ENCODE results near the gene COQ3. TPM values are rescaled to one million over a fixed set of nuclear protein-coding genes. Genes with fewer than 3 reads are reported as not detected.
A peak's percentile ranks its signal among the peaks of the same experiment; 100 is the strongest.

The COQ3 gene
- total RNA-seq, 2 experiments from 2014 or later = 8.3 to 10.9 TPM

DNA sequence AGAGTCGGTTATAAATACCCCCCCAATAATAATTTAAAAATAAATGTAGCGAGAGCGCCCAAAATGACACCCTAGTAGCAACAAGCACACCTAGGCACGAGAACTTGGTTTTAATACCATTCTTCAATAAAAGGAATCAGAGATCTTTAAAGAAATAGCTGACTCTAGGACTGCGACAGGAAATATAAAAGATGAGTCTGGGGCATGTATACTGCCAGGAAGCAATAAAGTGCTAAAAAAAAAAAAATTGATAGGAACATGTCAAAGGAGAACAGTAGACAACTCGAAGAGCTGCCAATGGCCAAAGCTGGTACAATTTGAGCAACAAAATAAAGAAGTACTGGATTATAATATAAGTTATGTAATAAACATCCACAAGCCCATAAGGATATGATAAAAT, 28.9 kb upstream of the COQ3 start:
- Histone ChIP-seq H3K36me3 (ENCODE audit: insufficient read depth, low read length) (peaks cover 43% of the 10 kb centered on the region), H3K9me2 (ENCODE audit: insufficient read depth, low read length) (no peaks in the 10 kb centered on the region), H3K4me3 (ENCODE audit: low read depth, low read length, poor library complexity, severe bottlenecking) (peak overlapping the region; percentile 80), H4K20me1 (ENCODE audit: insufficient read depth, low read length) (peaks cover 45% of the 10 kb centered on the region), H3K27ac (ENCODE audit: low read depth, low read length, poor library complexity, severe bottlenecking) (no peak overlapping the region), H3K9me3 (ENCODE audit: low read length) (no peaks in the 10 kb centered on the region), H2AFZ (ENCODE audit: low read length) (no peak overlapping the region), H3K4me1 (ENCODE audit: insufficient read depth, low read length, poor library complexity, severe bottlenecking) (peaks cover 52% of the 10 kb centered on the region), H3K79me2 (ENCODE audit: insufficient read depth, low read depth, low read length) (peaks cover 91% of the 10 kb centered on the region), H3K4me2 (ENCODE audit: low read length) (peak overlapping the region; percentile 75)
- TF ChIP-seq, protein P1, sequence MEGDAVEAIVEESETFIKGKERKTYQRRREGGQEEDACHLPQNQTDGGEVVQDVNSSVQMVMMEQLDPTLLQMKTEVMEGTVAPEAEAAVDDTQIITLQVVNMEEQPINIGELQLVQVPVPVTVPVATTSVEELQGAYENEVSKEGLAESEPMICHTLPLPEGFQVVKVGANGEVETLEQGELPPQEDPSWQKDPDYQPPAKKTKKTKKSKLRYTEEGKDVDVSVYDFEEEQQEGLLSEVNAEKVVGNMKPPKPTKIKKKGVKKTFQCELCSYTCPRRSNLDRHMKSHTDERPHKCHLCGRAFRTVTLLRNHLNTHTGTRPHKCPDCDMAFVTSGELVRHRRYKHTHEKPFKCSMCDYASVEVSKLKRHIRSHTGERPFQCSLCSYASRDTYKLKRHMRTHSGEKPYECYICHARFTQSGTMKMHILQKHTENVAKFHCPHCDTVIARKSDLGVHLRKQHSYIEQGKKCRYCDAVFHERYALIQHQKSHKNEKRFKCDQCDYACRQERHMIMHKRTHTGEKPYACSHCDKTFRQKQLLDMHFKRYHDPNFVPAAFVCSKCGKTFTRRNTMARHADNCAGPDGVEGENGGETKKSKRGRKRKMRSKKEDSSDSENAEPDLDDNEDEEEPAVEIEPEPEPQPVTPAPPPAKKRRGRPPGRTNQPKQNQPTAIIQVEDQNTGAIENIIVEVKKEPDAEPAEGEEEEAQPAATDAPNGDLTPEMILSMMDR (conservative IDR thresholded peaks at IDR 0.05; ENCODE audit: low read length) = no peak
- TF ChIP-seq EZH2phosphoT487 (IDR thresholded peaks at IDR 0.05; ENCODE audit: borderline replicate concordance, low read depth, low read length) = no peak
- DNase-seq (ENCODE audit: low spot score) = no peak
- ChIA-PET CTCF (ENCODE audit: unreplicated experiment) (no interaction called here), POLR2A (interaction anchor here (0.7 kb wide), 1 partner anchor 59 kb away, joined by 5 read pairs; no protein-coding TSS in a partner anchor)
- intact Hi-C loops (cut with micrococcal nuclease; ENCODE audit: unreplicated experiment) = no loop called here
- BruUV-seq (replicated peaks) = no TSS peak

GRCh38 chr6:99416892-99417767, 23.1 kb upstream of the COQ3 start:
- intact Hi-C loops (cut with micrococcal nuclease; ENCODE audit: unreplicated experiment) = no loop called here
- H4K20me1 ChIP-seq (ENCODE audit: insufficient read depth, low read length) = peaks cover 54% of the 10 kb centered on the region
- CTCF ChIA-PET (ENCODE audit: unreplicated experiment) = no interaction called here
- H3K4me1 ChIP-seq (ENCODE audit: insufficient read depth, low read length, poor library complexity, severe bottlenecking) = peaks cover 28% of the 10 kb centered on the region
- H3K36me3 ChIP-seq (ENCODE audit: insufficient read depth, low read length) = peaks cover 62% of the 10 kb centered on the region
- no TSS peak for BruUV-seq (replicated peaks)
- peak; percentile 22 for DNase-seq (ENCODE audit: low spot score)
- no peak overlapping the region for H3K27ac ChIP-seq (ENCODE audit: low read depth, low read length, poor library complexity, severe bottlenecking)
- no peaks in the 10 kb centered on the region for H3K9me2 ChIP-seq (ENCODE audit: insufficient read depth, low read length)
- H3K9me3 ChIP-seq (ENCODE audit: low read length) = no peaks in the 10 kb centered on the region
- H3K79me2 ChIP-seq (ENCODE audit: insufficient read depth, low read depth, low read length) = peaks cover 100% of the 10 kb centered on the region
- TF ChIP-seq, protein P1 (conservative IDR thresholded peaks at IDR 0.05; ENCODE audit: low read length) = no peak
- TF ChIP-seq EZH2phosphoT487 (IDR thresholded peaks at IDR 0.05; ENCODE audit: borderline replicate concordance, low read depth, low read length) = no peak
- 0 out of 2 replicates have a peak overlapping the region, but pooled peaks have one; percentile 2 for H3K4me2 ChIP-seq (ENCODE audit: low read length)
- POLR2A ChIA-PET = interaction anchor here (0.7 to 1.5 kb wide), 3 partner anchors 9 to 23 kb away, joined by 3 to 9 read pairs (median 5); no protein-coding TSS in a partner anchor
- H3K4me3 ChIP-seq (ENCODE audit: low read depth, low read length, poor library complexity, severe bottlenecking) = no peak overlapping the region
- H2AFZ ChIP-seq (ENCODE audit: low read length) = no peak overlapping the region

- CTCF ChIA-PET (ENCODE audit: unreplicated experiment) = no interaction called here
- H4K20me1 ChIP-seq (ENCODE audit: insufficient read depth, low read length) = peaks cover 45% of the 10 kb centered on the region
- POLR2A ChIA-PET = interaction anchor here (0.7 to 1.5 kb wide), 3 partner anchors 10 to 24 kb away, joined by 3 to 9 read pairs (median 5); no protein-coding TSS in a partner anchor
Observed at GRCh38 chr6:99416226-99416625, 22.2 kb upstream of the COQ3 start.

More at GRCh38 chr6:99416226-99416625, 22.2 kb upstream of the COQ3 start:
- Histone ChIP-seq H3K36me3 (ENCODE audit: insufficient read depth, low read length) (peaks cover 62% of the 10 kb centered on the region), H3K27ac (ENCODE audit: low read depth, low read length, poor library complexity, severe bottlenecking) (no peak overlapping the region), H3K4me3 (ENCODE audit: low read depth, low read length, poor library complexity, severe bottlenecking) (no peak overlapping the region), H3K4me2 (ENCODE audit: low read length) (no peak overlapping the region), H3K79me2 (ENCODE audit: insufficient read depth, low read depth, low read length) (peaks cover 100% of the 10 kb centered on the region), H2AFZ (ENCODE audit: low read length) (no peak overlapping the region), H3K4me1 (ENCODE audit: insufficient read depth, low read length, poor library complexity, severe bottlenecking) (peaks cover 24% of the 10 kb centered on the region), H3K9me3 (ENCODE audit: low read length) (no peaks in the 10 kb centered on the region), H3K9me2 (ENCODE audit: insufficient read depth, low read length) (no peaks in the 10 kb centered on the region)
- intact Hi-C loops (cut with micrococcal nuclease; ENCODE audit: unreplicated experiment) = no loop called here
- no peak for DNase-seq (ENCODE audit: low spot score)
- BruUV-seq (replicated peaks) = no TSS peak
- TF ChIP-seq, protein P1 (conservative IDR thresholded peaks at IDR 0.05; ENCODE audit: low read length) = no peak
- TF ChIP-seq EZH2phosphoT487 (IDR thresholded peaks at IDR 0.05; ENCODE audit: borderline replicate concordance, low read depth, low read length) = no peak
